ENCODE results near the gene SLC18A3.
A peak's percentile ranks its signal among the peaks of the same experiment; 100 is the strongest.

The SLC18A3 gene

GRCh38 chr10:49631975-49632374 is 21.9 kb downstream of the SLC18A3 start:
- no peak for DNase-seq

- no peak for DNase-seq
Measured at GRCh38 chr10:49632406-49633317, 22.6 kb downstream of the SLC18A3 start.

GRCh38 chr10:49633327-49634068 is 23.4 kb downstream of the SLC18A3 start:
- peak; percentile 21 for DNase-seq

- DNase-seq: no peak
Measured at GRCh38 chr10:49634069-49634660, 24.1 kb downstream of the SLC18A3 start.

GRCh38 chr10:49642311-49642710 is 32.2 kb downstream of the SLC18A3 start:
- DNase-seq: no peak

GRCh38 chr10:49643241-49644034 is 33.3 kb downstream of the SLC18A3 start:
- DNase-seq: no peak

GRCh38 chr10:49644035-49644646 is 34.0 kb downstream of the SLC18A3 start:
- no peak for DNase-seq

- no peak for DNase-seq
Measured at GRCh38 chr10:49645417-49645816, 35.3 kb downstream of the SLC18A3 start.

- DNase-seq: no peak
Measured at GRCh38 chr10:49645871-49646870, 36.1 kb downstream of the SLC18A3 start.

- no peak for DNase-seq
Measured at GRCh38 chr10:49647554-49647953, 37.4 kb downstream of the SLC18A3 start.

- no peak for DNase-seq
Measured at GRCh38 chr10:49647985-49648795, 38.1 kb downstream of the SLC18A3 start.

- DNase-seq: no peak
Measured at GRCh38 chr10:49649294-49649693, 39.2 kb downstream of the SLC18A3 start.

- DNase-seq: no peak
Measured at GRCh38 chr10:49649936-49650723, 40.0 kb downstream of the SLC18A3 start.

GRCh38 chr10:49650724-49651034 is 40.6 kb downstream of the SLC18A3 start:
- DNase-seq: no peak

- DNase-seq: no peak
Measured at GRCh38 chr10:49651039-49651835, 41.1 kb downstream of the SLC18A3 start.

- DNase-seq: no peak
Measured at GRCh38 chr10:49651917-49652316, 41.8 kb downstream of the SLC18A3 start.

- DNase-seq: no peak
Measured at GRCh38 chr10:49652421-49653272, 42.5 kb downstream of the SLC18A3 start.
